Heart left ventricle (tissue), 13 donors: ENCODE data around the gene WFIKKN2.

Source experiments
- POLR2A ChIP-seq, 2 donors: fragments of 450-650 bp; IDR thresholded peaks; one replicate each; pipeline ENCODE4 v1.6.1; 2017; ENCODE audit warnings: antibody characterized with exemption in 2 of 2, mild to moderate bottlenecking in 2 of 2, moderate library complexity in 2 of 2
- TF ChIP-seq, protein P1 (sequence below), 12 donors: fragments of 200-600 bp; sonication (generic) in 4 of 12; IDR thresholded peaks; one replicate each; pipeline versions ENCODE4 v1.5.0 to v1.8.0; 2018 to 2022; ENCODE audit warnings: antibody characterized with exemption in 12 of 12, mild to moderate bottlenecking in 5 of 12
- donor health status: ischemic (EF 13 %, LVEDD 7.1; RV severe dilation, severe dysfunction).
- donor health status: DM: no; HTN: yes; CAD: no.
- donor health status: DM: no; HTN: no; CAD: no.
- donor health status: ischemic (EF 25% LVEDD 6.9; RV normal size, moderate dysfunction).
- donor health status: ischemic (EF 25% LVEDD 5.7; RV mildly dilated, moderate dysfunction).
- donor health status: ischemic (EF 35%, LVEDD 5.7; RV mildly dilated, moderate dysfunction).
- donor health status: nonischemic (EF 11% LVEDD 7.7; RV severe dilation, severe dysfunction).
- donor health status: DM: yes; HTN: yes; CAD: no.
- donor health status: PGD.
- donor health status: ischemic (EF 29% LVEDD 5.4; RV normal size, mild dysfunction).
- donor health status: nonischemic (EF 23%, LVEDD 6.1; RV moderate dilation, normal function).

DNA sequence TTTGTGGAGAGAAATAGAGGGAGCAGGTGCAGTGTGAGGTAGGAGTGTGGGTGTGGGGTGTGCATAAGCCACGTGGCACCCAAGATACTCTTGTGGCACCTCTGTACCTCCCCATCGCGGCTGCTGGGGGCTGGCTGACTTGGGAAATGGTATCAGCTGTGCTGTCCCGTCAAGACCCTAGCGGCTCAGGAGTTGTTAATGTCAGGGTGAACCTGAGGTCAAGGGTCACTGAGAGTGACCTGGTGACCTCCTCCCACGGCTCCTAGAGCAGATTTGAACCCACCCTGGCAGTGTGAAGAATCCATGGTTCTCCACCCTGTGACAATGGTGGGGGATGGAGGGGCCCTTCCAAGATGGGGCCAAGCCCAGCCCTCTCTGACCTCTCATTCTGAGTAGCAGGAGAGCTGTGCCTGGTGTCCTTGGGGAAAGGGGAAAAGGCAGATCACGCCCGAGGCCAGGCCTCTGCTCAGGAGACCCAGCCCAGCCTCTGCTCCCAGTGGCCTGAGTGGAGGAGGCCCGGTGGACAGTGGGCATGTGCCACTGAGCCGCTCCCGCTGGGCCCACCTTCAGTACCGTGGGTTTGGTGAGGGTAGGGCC, 3.0 kb upstream of the WFIKKN2 start:
- TF ChIP-seq, protein P1, sequence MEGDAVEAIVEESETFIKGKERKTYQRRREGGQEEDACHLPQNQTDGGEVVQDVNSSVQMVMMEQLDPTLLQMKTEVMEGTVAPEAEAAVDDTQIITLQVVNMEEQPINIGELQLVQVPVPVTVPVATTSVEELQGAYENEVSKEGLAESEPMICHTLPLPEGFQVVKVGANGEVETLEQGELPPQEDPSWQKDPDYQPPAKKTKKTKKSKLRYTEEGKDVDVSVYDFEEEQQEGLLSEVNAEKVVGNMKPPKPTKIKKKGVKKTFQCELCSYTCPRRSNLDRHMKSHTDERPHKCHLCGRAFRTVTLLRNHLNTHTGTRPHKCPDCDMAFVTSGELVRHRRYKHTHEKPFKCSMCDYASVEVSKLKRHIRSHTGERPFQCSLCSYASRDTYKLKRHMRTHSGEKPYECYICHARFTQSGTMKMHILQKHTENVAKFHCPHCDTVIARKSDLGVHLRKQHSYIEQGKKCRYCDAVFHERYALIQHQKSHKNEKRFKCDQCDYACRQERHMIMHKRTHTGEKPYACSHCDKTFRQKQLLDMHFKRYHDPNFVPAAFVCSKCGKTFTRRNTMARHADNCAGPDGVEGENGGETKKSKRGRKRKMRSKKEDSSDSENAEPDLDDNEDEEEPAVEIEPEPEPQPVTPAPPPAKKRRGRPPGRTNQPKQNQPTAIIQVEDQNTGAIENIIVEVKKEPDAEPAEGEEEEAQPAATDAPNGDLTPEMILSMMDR (IDR thresholded peaks at IDR 0.05), result no peak
- TF ChIP-seq POLR2A (IDR thresholded peaks at IDR 0.05), result no peak
